Endothelial cell (in vitro differentiated cells): Measurements from ENCODE around the gene GABRG3. TPM values are rescaled to one million over a fixed set of nuclear protein-coding genes. Genes with fewer than 3 reads are reported as not detected.

Source experiments
- DNase-seq: peaks from one replicate; pipeline ENCODE4 v3.0.0; 2021; ENCODE audit warnings: low spot score
- H3K27ac Mint-ChIP-seq: one replicate; pipeline ENCODE4 v1.8.0; 2021; ENCODE audit warnings: mixed read lengths, inconsistent platforms; ENCODE audit not compliant: unreplicated experiment
- H3K27me3 Mint-ChIP-seq: one replicate; pipeline ENCODE4 v1.8.0; 2021; ENCODE audit warnings: mild to moderate bottlenecking, moderate library complexity, mixed read lengths, inconsistent platforms; ENCODE audit not compliant: unreplicated experiment
- H3K36me3 Mint-ChIP-seq: one replicate; pipeline ENCODE4 v1.8.0; 2021; ENCODE audit warnings: mild to moderate bottlenecking, low read depth, mixed read lengths, inconsistent platforms; ENCODE audit not compliant: unreplicated experiment
- H3K4me1 Mint-ChIP-seq: one replicate; pipeline ENCODE4 v1.8.0; 2021; ENCODE audit warnings: mild to moderate bottlenecking, mixed read lengths, inconsistent platforms; ENCODE audit not compliant: unreplicated experiment
- H3K4me3 Mint-ChIP-seq: one replicate; pipeline ENCODE4 v1.8.0; 2021; ENCODE audit warnings: mild to moderate bottlenecking, mixed read lengths, inconsistent platforms; ENCODE audit not compliant: unreplicated experiment
- H3K9me3 Mint-ChIP-seq: one replicate; pipeline ENCODE4 v1.8.0; 2021; ENCODE audit warnings: mixed read lengths, inconsistent platforms; ENCODE audit not compliant: unreplicated experiment
- total RNA-seq: library from RNA; stranded (reverse); fragmentation: NEBNext Ultra II Directional; extraction: Animal tissue kit (Norgen Biotek cat#: 25700); gene quantifications from one replicate; pipeline ENCODE4 v1.2.1, GENCODE V29; 2021; ENCODE audit not compliant: unreplicated experiment
- TF ChIP-seq, protein P1 (sequence below): fragments of 200-600 bp; sonication (generic); IDR thresholded peaks from one replicate; pipeline ENCODE4 v1.5.0; 2021; ENCODE audit warnings: antibody characterized with exemption; ENCODE audit not compliant: unreplicated experiment

GABRG3 gene
- total RNA-seq, 1 donor from 2014 or later = 0.21 TPM

DNA sequence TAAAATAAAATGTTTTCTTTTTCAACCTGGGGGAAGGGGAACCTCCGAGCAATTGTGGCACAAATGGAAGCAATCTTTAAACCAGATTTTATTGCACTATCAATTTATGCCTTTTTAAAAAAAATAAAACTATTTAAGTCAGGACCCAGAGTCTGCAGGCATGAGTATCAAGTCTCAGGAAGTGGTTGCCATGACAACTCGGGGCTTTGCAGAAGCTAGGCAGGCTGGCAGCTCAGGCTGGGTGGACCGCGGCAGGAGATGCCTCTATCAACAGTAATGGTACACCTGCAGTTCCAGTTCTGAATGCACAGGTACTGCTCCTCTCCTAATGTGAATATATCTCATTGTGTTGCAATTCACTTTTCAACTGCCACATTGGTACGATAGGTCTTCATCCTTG, 447.7 kb downstream of the GABRG3 start:
- Mint-ChIP-seq H3K27me3 (no peaks in the 10 kb centered on the region), H3K9me3 (no peaks in the 10 kb centered on the region), H3K27ac (no peak overlapping the region), H3K4me3 (no peak overlapping the region), H3K4me1 (no peaks in the 10 kb centered on the region), H3K36me3 (no peaks in the 10 kb centered on the region)
- peak; percentile 41 for DNase-seq
- TF ChIP-seq, protein P1, sequence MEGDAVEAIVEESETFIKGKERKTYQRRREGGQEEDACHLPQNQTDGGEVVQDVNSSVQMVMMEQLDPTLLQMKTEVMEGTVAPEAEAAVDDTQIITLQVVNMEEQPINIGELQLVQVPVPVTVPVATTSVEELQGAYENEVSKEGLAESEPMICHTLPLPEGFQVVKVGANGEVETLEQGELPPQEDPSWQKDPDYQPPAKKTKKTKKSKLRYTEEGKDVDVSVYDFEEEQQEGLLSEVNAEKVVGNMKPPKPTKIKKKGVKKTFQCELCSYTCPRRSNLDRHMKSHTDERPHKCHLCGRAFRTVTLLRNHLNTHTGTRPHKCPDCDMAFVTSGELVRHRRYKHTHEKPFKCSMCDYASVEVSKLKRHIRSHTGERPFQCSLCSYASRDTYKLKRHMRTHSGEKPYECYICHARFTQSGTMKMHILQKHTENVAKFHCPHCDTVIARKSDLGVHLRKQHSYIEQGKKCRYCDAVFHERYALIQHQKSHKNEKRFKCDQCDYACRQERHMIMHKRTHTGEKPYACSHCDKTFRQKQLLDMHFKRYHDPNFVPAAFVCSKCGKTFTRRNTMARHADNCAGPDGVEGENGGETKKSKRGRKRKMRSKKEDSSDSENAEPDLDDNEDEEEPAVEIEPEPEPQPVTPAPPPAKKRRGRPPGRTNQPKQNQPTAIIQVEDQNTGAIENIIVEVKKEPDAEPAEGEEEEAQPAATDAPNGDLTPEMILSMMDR = no peak

DNA sequence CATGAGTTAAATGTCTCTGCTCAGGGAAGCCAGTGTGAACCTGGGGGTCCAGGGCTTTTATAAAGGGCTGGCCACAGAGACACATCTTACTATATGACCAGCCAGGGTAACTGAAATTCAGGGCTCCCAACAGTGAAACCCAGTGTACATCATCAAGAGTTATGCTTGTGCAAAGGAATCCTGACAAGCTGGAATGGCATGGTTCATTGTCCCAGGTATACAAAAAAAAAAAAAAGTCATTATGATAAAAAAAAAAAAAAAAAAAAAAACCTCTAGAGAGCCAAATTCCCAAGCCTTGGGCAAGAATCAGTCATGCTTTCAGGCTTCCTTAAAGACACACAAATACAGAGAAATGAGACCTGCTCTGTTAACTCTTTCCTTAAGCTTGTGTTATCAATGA, 452.0 kb downstream of the GABRG3 start:
- H3K27me3 Mint-ChIP-seq = no peaks in the 10 kb centered on the region
- H3K4me3 Mint-ChIP-seq = no peak overlapping the region
- DNase-seq = no peak
- no peak overlapping the region for H3K27ac Mint-ChIP-seq
- no peaks in the 10 kb centered on the region for H3K4me1 Mint-ChIP-seq
- TF ChIP-seq, protein P1 = no peak
- H3K9me3 Mint-ChIP-seq = no peaks in the 10 kb centered on the region
- no peaks in the 10 kb centered on the region for H3K36me3 Mint-ChIP-seq

DNA sequence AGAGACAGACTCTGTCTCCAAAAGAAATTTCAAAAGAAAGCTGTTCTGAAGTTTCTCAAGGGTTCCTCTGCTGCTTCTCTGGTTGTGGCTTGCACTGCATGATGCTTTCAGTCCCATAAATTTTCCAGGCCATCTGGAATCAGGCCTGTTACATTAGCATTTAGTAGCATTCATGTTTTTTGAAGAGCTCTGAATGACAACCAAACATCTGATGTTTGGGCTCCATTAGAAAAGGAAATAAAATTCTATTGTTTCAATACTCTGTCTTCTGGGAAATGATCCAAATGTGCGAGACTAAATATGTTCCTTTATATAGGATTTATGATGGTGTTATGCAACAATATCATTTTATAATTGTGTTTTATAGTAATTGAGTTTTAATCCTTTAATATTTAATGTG, 455.8 kb downstream of the GABRG3 start:
- H3K27me3 Mint-ChIP-seq = no peaks in the 10 kb centered on the region
- H3K4me3 Mint-ChIP-seq = no peak overlapping the region
- H3K9me3 Mint-ChIP-seq = no peaks in the 10 kb centered on the region
- H3K4me1 Mint-ChIP-seq = no peaks in the 10 kb centered on the region
- TF ChIP-seq, protein P1 = no peak
- DNase-seq = no peak
- H3K36me3 Mint-ChIP-seq = no peaks in the 10 kb centered on the region
- H3K27ac Mint-ChIP-seq = no peak overlapping the region

DNA sequence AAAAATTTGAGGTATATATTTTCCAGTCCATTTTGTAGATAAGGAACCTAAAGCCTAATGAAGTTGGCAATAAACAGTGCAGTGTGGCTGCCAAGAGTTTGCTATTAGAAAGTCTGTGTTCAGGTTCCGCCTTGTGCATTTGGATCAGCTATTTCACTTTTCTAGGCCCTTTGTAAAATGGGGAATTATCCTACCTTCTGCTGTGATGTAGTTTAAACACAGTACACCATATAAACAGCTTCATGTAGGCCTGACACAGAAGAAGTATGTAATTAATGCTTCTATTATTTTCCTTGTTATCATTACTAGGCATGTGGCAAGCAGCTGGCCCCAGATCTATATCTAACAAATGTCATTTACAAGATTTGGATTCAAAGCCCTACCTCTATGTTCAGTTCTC, 456.3 kb downstream of the GABRG3 start:
- TF ChIP-seq, protein P1 = no peak

DNA sequence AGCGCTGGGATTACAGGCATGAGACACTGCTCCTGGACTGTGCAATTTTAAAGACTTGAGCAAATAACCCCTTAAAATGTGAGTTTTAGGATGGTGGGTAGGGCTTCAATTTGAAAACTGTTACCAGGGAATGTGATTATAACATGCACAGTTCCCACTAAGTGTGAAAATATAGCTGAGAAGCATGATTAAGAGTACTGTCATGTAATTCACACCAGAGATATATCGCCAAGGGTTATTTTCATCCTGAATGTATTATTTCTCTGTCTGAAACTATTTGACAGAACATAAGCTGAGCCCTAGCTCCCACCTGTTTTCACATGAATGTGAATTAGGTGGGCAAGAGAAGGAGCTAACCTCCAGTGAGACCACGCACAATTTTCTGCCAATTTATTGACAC, 457.2 kb downstream of the GABRG3 start:
- H3K27ac Mint-ChIP-seq = no peak overlapping the region
- H3K9me3 Mint-ChIP-seq = peaks cover 6% of the 10 kb centered on the region
- H3K36me3 Mint-ChIP-seq = no peaks in the 10 kb centered on the region
- no peak for DNase-seq
- H3K4me3 Mint-ChIP-seq = no peak overlapping the region
- no peaks in the 10 kb centered on the region for H3K4me1 Mint-ChIP-seq
- H3K27me3 Mint-ChIP-seq = no peaks in the 10 kb centered on the region
- TF ChIP-seq, protein P1 = no peak

More for the DNA sequence above, 456.3 kb downstream of the GABRG3 start:
- Mint-ChIP-seq H3K9me3 (no peaks in the 10 kb centered on the region), H3K4me1 (no peaks in the 10 kb centered on the region), H3K27ac (no peak overlapping the region), H3K36me3 (no peaks in the 10 kb centered on the region), H3K4me3 (no peak overlapping the region), H3K27me3 (no peaks in the 10 kb centered on the region)
- DNase-seq = no peak
